LoVo (cell line): ENCODE data around the gene RNLS.

Experiments
- DNase-seq: peaks from one replicate; pipeline ENCODE4 v3.0.0-alpha.2; 2016; ENCODE audit warnings: low spot score

RNLS gene

DNA sequence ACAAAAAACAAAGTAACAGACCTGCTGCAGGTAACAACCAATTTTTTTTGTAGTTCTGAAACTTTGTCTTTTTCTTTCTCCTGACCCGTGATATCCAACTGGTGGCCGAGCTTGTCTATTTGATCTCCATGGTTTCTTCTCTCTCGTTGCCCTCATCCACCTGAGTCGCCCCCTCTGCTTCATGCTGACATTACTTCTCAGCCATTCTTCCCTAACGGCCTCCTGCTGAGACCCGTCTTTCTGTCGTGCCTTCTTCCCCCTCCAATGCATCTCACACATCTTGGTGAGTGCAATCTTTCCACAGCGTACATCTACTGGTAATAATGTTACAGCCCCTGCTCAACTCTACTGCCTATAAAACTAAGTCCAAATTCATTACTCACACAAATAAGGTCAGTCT lies 352.9 kb downstream of the RNLS start:
- no peak for DNase-seq

DNA sequence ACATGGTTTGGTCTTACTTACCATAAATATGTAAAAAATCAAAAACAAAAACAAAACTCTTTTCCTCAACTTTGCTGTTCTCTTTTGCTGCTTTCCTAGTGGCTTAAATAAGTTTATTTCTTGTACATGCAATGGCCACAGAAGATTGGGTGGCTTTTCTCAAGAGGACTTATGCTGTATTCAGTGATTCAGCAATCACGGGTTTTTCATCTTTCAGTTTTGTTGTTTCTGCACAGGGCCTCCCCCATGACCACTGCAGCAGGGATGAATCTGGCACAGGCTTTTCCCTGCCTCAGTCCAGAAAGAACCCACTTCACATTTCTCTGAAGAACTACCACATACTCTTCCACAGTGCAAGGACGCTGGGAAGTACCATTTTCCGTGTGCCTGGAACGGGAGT lies 355.0 kb downstream of the RNLS start:
- DNase-seq, result no peak

- no peak for DNase-seq
Measured at GRCh38 chr10:88227342-88228018, 355.6 kb downstream of the RNLS start.

- DNase-seq, result no peak
Measured at GRCh38 chr10:88226891-88227290, 356.2 kb downstream of the RNLS start.

DNA sequence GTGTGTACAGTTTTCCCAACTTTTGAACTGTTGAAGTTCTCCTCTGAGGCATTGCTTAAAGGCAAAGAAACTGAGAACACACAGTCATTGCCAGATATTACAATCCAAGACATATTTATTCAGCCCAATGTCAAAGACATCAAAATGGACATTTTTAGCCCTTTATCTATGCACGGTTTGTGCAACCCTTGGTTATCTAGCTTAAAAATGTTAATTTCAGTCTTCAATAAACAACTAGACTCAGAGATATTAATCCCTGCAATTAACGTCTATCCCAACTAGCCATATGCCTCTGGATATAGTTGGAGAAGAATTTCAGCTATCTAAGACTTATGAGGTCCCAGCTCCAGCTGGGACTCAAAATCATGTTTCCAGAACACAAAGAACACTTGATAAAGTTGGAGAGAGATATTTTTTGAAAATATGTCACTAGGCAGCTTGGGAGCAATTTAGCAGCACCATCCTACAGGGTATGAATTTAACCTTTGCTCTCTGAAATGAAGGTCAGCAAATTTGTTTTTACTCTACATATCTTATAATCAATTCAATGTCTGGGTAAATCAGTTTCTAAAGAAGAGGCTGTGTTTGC lies 357.0 kb downstream of the RNLS start:
- DNase-seq, result no peak
